ENCODE measurements around the gene HSD17B13.

Gene HSD17B13

DNA sequence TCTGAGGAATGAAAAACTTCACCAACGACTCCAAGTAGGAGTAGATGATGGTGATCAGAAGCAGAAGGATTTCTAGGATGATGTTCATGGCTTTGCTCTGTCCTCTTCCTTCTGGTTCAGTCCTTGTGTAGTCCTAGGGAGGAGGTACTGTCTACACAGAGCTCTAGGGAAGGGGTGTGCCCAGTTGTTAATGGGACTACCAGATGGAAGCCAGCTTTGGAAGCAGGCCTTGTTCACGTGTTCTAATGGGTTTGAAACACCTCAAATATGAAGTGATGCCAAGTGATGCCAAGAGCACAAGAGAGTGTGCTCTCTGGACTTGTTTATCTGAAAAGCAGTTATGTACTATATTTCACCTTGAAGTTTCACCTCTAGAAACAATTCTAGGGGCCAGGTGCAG lies at the start of gene HSD17B13:
Gene HSD17B13 (minus strand): TSS at position 129 of the 400 bp plus-strand sequence. CDS start 41 bp downstream, at position 88.
- Histone ChIP-seq H3K4me1 (ENCODE audit: control insufficient read depth in 1 of 2, insufficient read depth in 2 of 2, low read length in 2 of 2) (no peaks in the 10 kb centered on the region), H3K36me3 (ENCODE audit: control insufficient read depth in 1 of 2, insufficient read depth in 2 of 2, low read length in 2 of 2) (no peaks in the 10 kb centered on the region), H3K9me3 (ENCODE audit: control insufficient read depth in 1 of 2, low read length in 2 of 2) (no peaks in the 10 kb centered on the region), H3K27ac (ENCODE audit: low read depth, low read length) (no peak within 1 kb of the TSS), H3K4me3 (ENCODE audit: low read depth in 1 of 2, low read length in 2 of 2) (no peak within 1 kb of the TSS), H3K9ac (ENCODE audit: low read depth in 1 of 2, low read length in 2 of 2) (no peak within 1 kb of the TSS), H3K27me3 (ENCODE audit: control insufficient read depth in 1 of 2, insufficient read depth in 2 of 2, low read length in 2 of 2) (no peaks in the 10 kb centered on the region)

- no peaks in the 10 kb centered on the region for H3K27me3 ChIP-seq (ENCODE audit: control insufficient read depth in 1 of 2, insufficient read depth in 2 of 2, low read length in 2 of 2)
These were observed 47.4 kb upstream of the HSD17B13 start for GRCh38 chr4:87370068-87370467.

DNA sequence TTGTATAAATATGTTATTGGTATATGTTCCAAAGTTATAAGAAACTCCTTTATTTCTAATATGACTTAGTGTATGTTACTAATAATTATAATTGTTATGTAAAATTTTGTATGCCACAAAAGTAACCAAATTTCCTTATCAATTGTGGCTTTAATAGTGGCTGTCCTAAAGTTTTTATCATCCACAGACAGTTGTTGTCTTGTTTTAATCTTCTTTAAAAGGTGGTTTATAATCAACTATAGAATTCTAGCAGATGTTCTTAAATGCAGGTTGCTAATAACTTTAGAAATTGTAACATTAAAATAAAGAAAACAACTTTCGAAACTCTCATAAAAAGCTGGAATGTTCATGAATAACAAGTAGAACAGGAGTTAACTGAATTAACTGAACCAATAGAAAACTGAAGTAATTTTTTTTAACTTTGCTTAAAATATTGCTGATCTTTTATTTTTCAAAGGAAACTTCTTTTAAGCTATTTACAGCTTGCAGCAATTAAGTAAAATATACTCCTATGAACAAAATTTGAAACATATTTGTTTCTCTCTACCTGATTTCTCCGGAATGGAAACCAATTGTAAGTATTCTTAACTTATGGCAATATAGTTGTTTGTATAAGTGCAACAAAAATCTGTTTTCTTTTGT lies 44.0 kb upstream of the HSD17B13 start:
- H3K4me3 ChIP-seq (ENCODE audit: low read depth in 1 of 2, low read length in 2 of 2) = no peak overlapping the region
- no peak overlapping the region for H3K9ac ChIP-seq (ENCODE audit: low read depth in 1 of 2, low read length in 2 of 2)
- H3K27me3 ChIP-seq (ENCODE audit: control insufficient read depth in 1 of 2, insufficient read depth in 2 of 2, low read length in 2 of 2) = no peaks in the 10 kb centered on the region
- H3K27ac ChIP-seq (ENCODE audit: low read depth, low read length) = no peak overlapping the region
- H3K4me1 ChIP-seq (ENCODE audit: control insufficient read depth in 1 of 2, insufficient read depth in 2 of 2, low read length in 2 of 2) = no peaks in the 10 kb centered on the region
- H3K9me3 ChIP-seq (ENCODE audit: control insufficient read depth in 1 of 2, low read length in 2 of 2) = no peaks in the 10 kb centered on the region
- H3K36me3 ChIP-seq (ENCODE audit: control insufficient read depth in 1 of 2, insufficient read depth in 2 of 2, low read length in 2 of 2) = peaks cover 28 to 76% of the 10 kb centered on the region in 2 donors

More at GRCh38 chr4:87370068-87370467, 47.4 kb upstream of the HSD17B13 start:
- H3K9me3 ChIP-seq (ENCODE audit: control insufficient read depth in 1 of 2, low read length in 2 of 2) = no peaks in the 10 kb centered on the region
- H3K4me3 ChIP-seq (ENCODE audit: low read depth in 1 of 2, low read length in 2 of 2) = no peak overlapping the region
- H3K36me3 ChIP-seq (ENCODE audit: control insufficient read depth in 1 of 2, insufficient read depth in 2 of 2, low read length in 2 of 2) = peaks cover 31 to 70% of the 10 kb centered on the region in 2 donors
- H3K4me1 ChIP-seq (ENCODE audit: control insufficient read depth in 1 of 2, insufficient read depth in 2 of 2, low read length in 2 of 2) = no peaks in the 10 kb centered on the region
- H3K27ac ChIP-seq (ENCODE audit: low read depth, low read length) = no peak overlapping the region
- H3K9ac ChIP-seq (ENCODE audit: low read depth in 1 of 2, low read length in 2 of 2) = no peak overlapping the region

DNA sequence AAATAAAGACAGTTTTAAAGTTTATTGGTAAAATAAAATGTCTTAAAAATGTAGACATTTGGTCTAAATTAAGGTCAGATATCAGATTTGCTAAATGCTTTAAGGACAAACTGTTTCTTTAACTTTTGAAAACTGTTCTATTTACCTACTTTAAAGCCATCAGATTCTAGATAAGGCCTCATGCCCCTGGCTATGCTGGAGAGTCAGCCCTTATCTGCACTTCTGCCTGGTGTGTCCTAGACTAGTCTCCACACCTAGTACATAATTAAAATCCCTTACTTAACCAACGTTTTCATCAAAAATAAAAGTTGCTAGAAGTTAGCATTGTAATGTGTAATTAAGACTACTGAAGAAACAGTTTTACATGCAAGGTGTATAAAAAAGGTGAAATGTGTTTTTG lies 42.7 kb upstream of the HSD17B13 start:
- H3K27me3 ChIP-seq (ENCODE audit: control insufficient read depth in 1 of 2, insufficient read depth in 2 of 2, low read length in 2 of 2) = no peaks in the 10 kb centered on the region
- peaks cover 23 to 71% of the 10 kb centered on the region in 2 donors for H3K36me3 ChIP-seq (ENCODE audit: control insufficient read depth in 1 of 2, insufficient read depth in 2 of 2, low read length in 2 of 2)
- H3K9ac ChIP-seq (ENCODE audit: low read depth in 1 of 2, low read length in 2 of 2) = no peak overlapping the region

DNA sequence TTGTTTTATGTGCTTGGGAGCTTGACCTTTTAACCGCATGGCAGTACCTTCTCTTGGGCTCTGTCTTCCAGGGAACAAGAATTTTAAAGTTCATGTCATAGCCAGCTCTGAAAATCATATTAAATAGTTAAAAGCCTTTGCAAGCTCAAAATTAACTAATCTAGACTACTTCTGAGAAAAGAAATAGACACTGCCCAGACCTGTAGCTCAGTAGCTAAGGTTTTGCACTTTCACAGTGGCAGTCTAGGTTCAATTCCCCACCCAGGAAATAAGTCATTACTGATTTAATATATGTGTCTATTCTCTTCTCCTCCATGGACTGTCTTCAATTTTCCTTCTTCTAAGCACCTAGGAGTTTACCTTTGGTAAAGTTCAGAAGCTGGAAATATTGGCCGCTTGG lies 40.9 kb upstream of the HSD17B13 start:
- Histone ChIP-seq H3K4me1 (ENCODE audit: control insufficient read depth in 1 of 2, insufficient read depth in 2 of 2, low read length in 2 of 2) (no peaks in the 10 kb centered on the region), H3K36me3 (ENCODE audit: control insufficient read depth in 1 of 2, insufficient read depth in 2 of 2, low read length in 2 of 2) (peaks cover 26 to 74% of the 10 kb centered on the region in 2 donors), H3K27ac (ENCODE audit: low read depth, low read length) (no peak overlapping the region), H3K9ac (ENCODE audit: low read depth in 1 of 2, low read length in 2 of 2) (no peak overlapping the region), H3K9me3 (ENCODE audit: control insufficient read depth in 1 of 2, low read length in 2 of 2) (no peaks in the 10 kb centered on the region), H3K4me3 (ENCODE audit: low read depth in 1 of 2, low read length in 2 of 2) (no peak overlapping the region), H3K27me3 (ENCODE audit: control insufficient read depth in 1 of 2, insufficient read depth in 2 of 2, low read length in 2 of 2) (no peaks in the 10 kb centered on the region)

More for the DNA sequence above, 42.7 kb upstream of the HSD17B13 start:
- H3K27ac ChIP-seq (ENCODE audit: low read depth, low read length) = no peak overlapping the region
- no peaks in the 10 kb centered on the region for H3K9me3 ChIP-seq (ENCODE audit: control insufficient read depth in 1 of 2, low read length in 2 of 2)
- no peak overlapping the region for H3K4me3 ChIP-seq (ENCODE audit: low read depth in 1 of 2, low read length in 2 of 2)
- no peaks in the 10 kb centered on the region for H3K4me1 ChIP-seq (ENCODE audit: control insufficient read depth in 1 of 2, insufficient read depth in 2 of 2, low read length in 2 of 2)

DNA sequence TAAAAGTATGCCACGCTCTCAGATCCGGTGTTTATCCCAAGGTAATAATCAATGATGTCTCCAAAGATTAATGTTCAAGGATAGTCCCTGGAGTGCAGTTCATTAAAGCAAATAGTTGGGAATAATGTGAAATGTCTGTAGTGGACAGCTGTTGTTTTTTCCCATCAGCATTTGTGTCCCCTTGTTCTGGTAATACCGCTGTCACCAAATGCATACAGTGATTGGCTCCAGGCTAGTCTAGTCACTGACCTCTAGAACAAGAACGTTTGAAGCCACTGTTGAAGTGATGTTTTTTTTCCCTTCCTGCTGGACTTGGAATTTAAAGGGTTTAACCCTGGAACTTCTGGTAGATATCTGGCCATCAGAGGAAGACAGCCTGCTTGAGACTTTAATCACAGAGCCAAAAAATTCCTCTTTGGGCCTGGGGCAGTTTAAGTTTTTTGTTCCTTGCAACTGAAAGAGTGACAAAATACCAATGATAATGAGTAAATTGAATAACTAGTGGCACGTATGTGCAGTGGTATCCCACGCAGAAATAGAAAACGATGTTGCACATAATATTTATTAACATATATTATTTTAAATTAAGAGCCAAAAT lies 37.8 kb upstream of the HSD17B13 start:
- H3K27me3 ChIP-seq (ENCODE audit: control insufficient read depth in 1 of 2, insufficient read depth in 2 of 2, low read length in 2 of 2) = no peaks in the 10 kb centered on the region
- no peak overlapping the region for H3K9ac ChIP-seq (ENCODE audit: low read depth in 1 of 2, low read length in 2 of 2)
- H3K36me3 ChIP-seq (ENCODE audit: control insufficient read depth in 1 of 2, insufficient read depth in 2 of 2, low read length in 2 of 2) = peaks cover 31 to 65% of the 10 kb centered on the region in 2 donors
- H3K4me1 ChIP-seq (ENCODE audit: control insufficient read depth in 1 of 2, insufficient read depth in 2 of 2, low read length in 2 of 2) = no peaks in the 10 kb centered on the region
- H3K4me3 ChIP-seq (ENCODE audit: low read depth in 1 of 2, low read length in 2 of 2) = no peak overlapping the region
- H3K9me3 ChIP-seq (ENCODE audit: control insufficient read depth in 1 of 2, low read length in 2 of 2) = no peaks in the 10 kb centered on the region
- no peak overlapping the region for H3K27ac ChIP-seq (ENCODE audit: low read depth, low read length)

- H3K4me1 ChIP-seq (ENCODE audit: control insufficient read depth in 1 of 2, insufficient read depth in 2 of 2, low read length in 2 of 2) = no peaks in the 10 kb centered on the region
- peaks cover 37 to 61% of the 10 kb centered on the region in 2 donors for H3K36me3 ChIP-seq (ENCODE audit: control insufficient read depth in 1 of 2, insufficient read depth in 2 of 2, low read length in 2 of 2)
- no peaks in the 10 kb centered on the region for H3K27me3 ChIP-seq (ENCODE audit: control insufficient read depth in 1 of 2, insufficient read depth in 2 of 2, low read length in 2 of 2)
- no peak overlapping the region for H3K27ac ChIP-seq (ENCODE audit: low read depth, low read length)
- H3K4me3 ChIP-seq (ENCODE audit: low read depth in 1 of 2, low read length in 2 of 2) = no peak overlapping the region
- no peaks in the 10 kb centered on the region for H3K9me3 ChIP-seq (ENCODE audit: control insufficient read depth in 1 of 2, low read length in 2 of 2)
- no peak overlapping the region for H3K9ac ChIP-seq (ENCODE audit: low read depth in 1 of 2, low read length in 2 of 2)
These were observed 36.6 kb upstream of the HSD17B13 start for GRCh38 chr4:87359258-87359657.

GRCh38 chr4:87356832-87357526 lies 34.3 kb upstream of the HSD17B13 start:
- Histone ChIP-seq H3K27me3 (ENCODE audit: control insufficient read depth in 1 of 2, insufficient read depth in 2 of 2, low read length in 2 of 2) (no peaks in the 10 kb centered on the region), H3K36me3 (ENCODE audit: control insufficient read depth in 1 of 2, insufficient read depth in 2 of 2, low read length in 2 of 2) (peaks cover 31 to 51% of the 10 kb centered on the region in 2 donors), H3K4me3 (ENCODE audit: low read depth in 1 of 2, low read length in 2 of 2) (no peak overlapping the region), H3K27ac (ENCODE audit: low read depth, low read length) (no peak overlapping the region), H3K9me3 (ENCODE audit: control insufficient read depth in 1 of 2, low read length in 2 of 2) (no peaks in the 10 kb centered on the region), H3K9ac (ENCODE audit: low read depth in 1 of 2, low read length in 2 of 2) (no peak overlapping the region), H3K4me1 (ENCODE audit: control insufficient read depth in 1 of 2, insufficient read depth in 2 of 2, low read length in 2 of 2) (no peaks in the 10 kb centered on the region)

DNA sequence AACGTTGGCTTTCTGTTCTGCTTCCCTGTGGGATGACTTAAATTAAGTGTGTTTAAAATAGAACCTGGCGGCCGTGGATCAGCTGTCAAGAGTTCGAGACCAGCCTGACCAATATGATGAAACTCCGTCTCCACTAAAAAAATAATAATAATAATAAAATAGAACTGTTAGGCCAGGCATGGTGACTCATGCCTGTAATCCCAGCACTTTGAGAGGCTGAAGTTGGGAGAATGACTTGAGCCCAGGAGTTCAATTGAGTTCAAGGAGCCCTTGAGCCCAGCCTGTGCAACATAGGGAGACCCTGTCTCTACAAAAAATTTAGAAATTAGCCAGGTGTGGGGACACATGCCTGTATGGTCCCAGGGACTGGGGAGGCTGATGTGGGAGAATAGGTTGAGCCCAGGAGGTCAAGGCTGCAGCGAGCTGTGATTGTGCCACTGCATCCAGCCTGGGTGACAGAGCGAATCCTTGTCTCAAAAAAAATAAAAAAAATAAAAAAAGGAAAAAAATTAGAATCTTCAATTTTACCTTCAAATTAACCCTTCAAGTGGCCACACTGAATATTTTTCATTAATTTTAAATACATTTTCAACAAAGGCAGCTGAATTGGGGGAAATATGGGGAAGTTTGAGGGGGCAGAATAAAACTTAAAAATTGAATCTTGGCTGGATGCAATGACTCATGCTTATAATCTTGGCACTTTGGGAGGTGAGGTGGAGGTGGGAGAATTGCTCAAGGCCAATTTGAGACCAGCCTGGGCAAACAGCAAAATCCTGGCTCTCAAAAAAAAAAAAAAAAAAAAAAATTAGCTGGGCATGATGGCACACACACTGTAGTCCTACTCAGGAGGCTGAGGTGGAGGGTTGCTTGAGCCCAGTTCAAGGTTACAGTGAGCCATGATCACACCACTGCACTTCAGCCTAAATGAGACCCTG lies 31.8 kb upstream of the HSD17B13 start:
- peaks cover 25 to 38% of the 10 kb centered on the region in 2 donors for H3K36me3 ChIP-seq (ENCODE audit: control insufficient read depth in 1 of 2, insufficient read depth in 2 of 2, low read length in 2 of 2)
- no peak overlapping the region for H3K9ac ChIP-seq (ENCODE audit: low read depth in 1 of 2, low read length in 2 of 2)
- H3K4me3 ChIP-seq (ENCODE audit: low read depth in 1 of 2, low read length in 2 of 2) = no peak overlapping the region
- no peaks in the 10 kb centered on the region for H3K4me1 ChIP-seq (ENCODE audit: control insufficient read depth in 1 of 2, insufficient read depth in 2 of 2, low read length in 2 of 2)
- H3K27ac ChIP-seq (ENCODE audit: low read depth, low read length) = no peak overlapping the region
- H3K27me3 ChIP-seq (ENCODE audit: control insufficient read depth in 1 of 2, insufficient read depth in 2 of 2, low read length in 2 of 2) = no peaks in the 10 kb centered on the region
- no peaks in the 10 kb centered on the region for H3K9me3 ChIP-seq (ENCODE audit: control insufficient read depth in 1 of 2, low read length in 2 of 2)
